HEK293 (cell line): ENCODE measurements around the gene TEDC2.

Experiments
- AEBP2 ChIP-seq: fragments of 450-650 bp; formaldehyde crosslinking; IDR thresholded peaks from 2 replicates; pipeline ENCODE4 v1.5.1; 2016; ENCODE audit warnings: missing biosample characterization, missing genetic modification characterization, borderline replicate concordance
- CTCF ChIP-seq: fragments of 450-650 bp; formaldehyde crosslinking; IDR thresholded peaks from 2 replicates; pipeline ENCODE4 v1.5.1; 2016; ENCODE audit warnings: missing biosample characterization, missing genetic modification characterization
- EGR2 ChIP-seq: fragments of 450-650 bp; formaldehyde crosslinking; IDR thresholded peaks from 2 replicates; pipeline ENCODE4 v1.5.1; 2016; ENCODE audit warnings: low read depth, missing biosample characterization, missing genetic modification characterization
- HOXD13 ChIP-seq: sonication (generic); formaldehyde crosslinking; IDR thresholded peaks from 2 replicates; pipeline ENCODE4 v1.8.0; 2022; ENCODE audit warnings: missing genetic modification reagents, borderline replicate concordance
- OSR2 ChIP-seq: fragments of 450-650 bp; formaldehyde crosslinking; IDR thresholded peaks from 2 replicates; pipeline ENCODE4 v1.5.1; 2016; ENCODE audit warnings: missing biosample characterization, missing genetic modification characterization
- PRDM10 ChIP-seq: fragments of 450-650 bp; formaldehyde crosslinking; IDR thresholded peaks from 2 replicates; pipeline ENCODE4 v1.5.1; 2016; ENCODE audit warnings: missing biosample characterization, missing genetic modification characterization
- PRDM4 ChIP-seq: fragments of 450-650 bp; formaldehyde crosslinking; IDR thresholded peaks from 2 replicates; pipeline ENCODE4 v1.5.1; 2017; ENCODE audit warnings: missing biosample characterization, missing genetic modification characterization
- SETDB1 ChIP-seq: IDR thresholded peaks from one replicate; pipeline ENCODE4 v1.6.1; 2017; ENCODE audit warnings: mild to moderate bottlenecking, low read length, moderate library complexity, mixed read lengths; ENCODE audit not compliant: insufficient read length
- YY2 ChIP-seq: fragments of 450-650 bp; formaldehyde crosslinking; IDR thresholded peaks from 2 replicates; pipeline ENCODE4 v1.5.1; 2016; ENCODE audit warnings: missing biosample characterization, missing genetic modification characterization
- ZBTB20 ChIP-seq: fragments of 450-650 bp; formaldehyde crosslinking; IDR thresholded peaks from 2 replicates; pipeline ENCODE4 v1.5.1; 2016; ENCODE audit warnings: missing biosample characterization, missing genetic modification characterization
- ZBTB6 ChIP-seq: fragments of 450-650 bp; formaldehyde crosslinking; IDR thresholded peaks from 2 replicates; pipeline ENCODE4 v1.5.1; 2017; ENCODE audit warnings: missing biosample characterization, missing genetic modification characterization
- ZNF133 ChIP-seq: fragments of 450-650 bp; formaldehyde crosslinking; IDR thresholded peaks from 2 replicates; pipeline ENCODE4 v1.5.1; 2016; ENCODE audit warnings: missing biosample characterization, missing genetic modification characterization
- ZNF239 ChIP-seq: fragments of 450-650 bp; formaldehyde crosslinking; IDR thresholded peaks from 2 replicates; pipeline ENCODE4 v1.5.1; 2016; ENCODE audit warnings: missing biosample characterization, missing genetic modification characterization
- ZNF26 ChIP-seq: fragments of 450-650 bp; formaldehyde crosslinking; IDR thresholded peaks from 2 replicates; pipeline ENCODE4 v1.5.1; 2016; ENCODE audit warnings: missing biosample characterization, missing genetic modification characterization
- ZNF302 ChIP-seq: fragments of 450-650 bp; formaldehyde crosslinking; IDR thresholded peaks from 2 replicates; pipeline ENCODE4 v1.5.1; 2016; ENCODE audit warnings: missing biosample characterization, missing genetic modification characterization, low read depth
- ZNF354C ChIP-seq: fragments of 450-650 bp; formaldehyde crosslinking; IDR thresholded peaks from 2 replicates; pipeline ENCODE4 v1.5.1; 2016; ENCODE audit warnings: missing biosample characterization, missing genetic modification characterization, low read depth, borderline replicate concordance
- ZNF48 ChIP-seq: fragments of 450-650 bp; formaldehyde crosslinking; IDR thresholded peaks from 2 replicates; pipeline ENCODE4 v1.5.1; 2016; ENCODE audit warnings: missing biosample characterization, missing genetic modification characterization
- ZNF513 ChIP-seq: fragments of 450-650 bp; IDR thresholded peaks from 2 replicates; pipeline ENCODE4 v1.5.1; 2018; ENCODE audit warnings: missing biosample characterization, missing genetic modification characterization
- ZNF560 ChIP-seq: fragments of 450-650 bp; formaldehyde crosslinking; IDR thresholded peaks from 2 replicates; pipeline ENCODE4 v1.5.1; 2017; ENCODE audit warnings: missing biosample characterization, missing genetic modification characterization, borderline replicate concordance
- ZNF777 ChIP-seq: fragments of 450-650 bp; formaldehyde crosslinking; IDR thresholded peaks from 2 replicates; pipeline ENCODE4 v1.5.1; 2017; ENCODE audit warnings: missing biosample characterization, missing genetic modification characterization, borderline replicate concordance
- ZNF785 ChIP-seq: fragments of 450-650 bp; formaldehyde crosslinking; IDR thresholded peaks from 2 replicates; pipeline ENCODE4 v1.5.1; 2016; ENCODE audit warnings: missing biosample characterization, missing genetic modification characterization
- ZNF830 ChIP-seq: fragments of 450-650 bp; IDR thresholded peaks from 2 replicates; pipeline ENCODE4 v1.5.0; 2018; ENCODE audit warnings: missing biosample characterization, missing genetic modification characterization, low read depth, mild to moderate bottlenecking, moderate library complexity
- ZSCAN4 ChIP-seq: fragments of 450-650 bp; formaldehyde crosslinking; IDR thresholded peaks from 2 replicates; pipeline ENCODE4 v1.5.1; 2017; ENCODE audit warnings: missing biosample characterization, missing genetic modification characterization

The TEDC2 gene

GRCh38 chr16:2473999-2474876, 14.3 kb downstream of the TEDC2 start (continued):
- TF ChIP-seq ZNF133 (tag by site-specific recombination) (no peak), PRDM10 (tag by site-specific recombination) (no peak), CTCF (peak; percentile 58), ZBTB6 (tag by site-specific recombination) (no peak), ZNF777 (tag by site-specific recombination) (peak; percentile 23; the same call in 1 of the 2 replicates), ZNF302 (no peak), HOXD13 (CRISPR knock-in tag) (no peak), EGR2 (tag by site-specific recombination) (no peak), OSR2 (tag by site-specific recombination) (no peak), ZSCAN4 (no peak), ZNF513 (tag by site-specific recombination) (no peak), ZNF26 (tag by site-specific recombination) (no peak), ZNF354C (tag by site-specific recombination) (no peak), ZNF830 (tag by site-specific recombination) (no peak), PRDM4 (no peak), ZBTB20 (tag by site-specific recombination) (peak; percentile 53; the same call in 1 of the 2 replicates), ZNF785 (tag by site-specific recombination) (no peak), ZNF239 (no peak), YY2 (tag by site-specific recombination) (no peak), AEBP2 (no peak), SETDB1 (no peak), ZNF48 (tag by site-specific recombination) (no peak), ZNF560 (tag by site-specific recombination) (no peak)
